ENCODE measurements around the gene GFOD2. TPM values are rescaled to one million over a fixed set of nuclear protein-coding genes. Genes with fewer than 3 reads are reported as not detected.

The GFOD2 gene
- total and polyA plus RNA-seq, 2 of the 13 experiments (the other 11 are each of a cell fraction or from before 2014, with no cell fraction given): 11.1 to 17.2 TPM

DNA sequence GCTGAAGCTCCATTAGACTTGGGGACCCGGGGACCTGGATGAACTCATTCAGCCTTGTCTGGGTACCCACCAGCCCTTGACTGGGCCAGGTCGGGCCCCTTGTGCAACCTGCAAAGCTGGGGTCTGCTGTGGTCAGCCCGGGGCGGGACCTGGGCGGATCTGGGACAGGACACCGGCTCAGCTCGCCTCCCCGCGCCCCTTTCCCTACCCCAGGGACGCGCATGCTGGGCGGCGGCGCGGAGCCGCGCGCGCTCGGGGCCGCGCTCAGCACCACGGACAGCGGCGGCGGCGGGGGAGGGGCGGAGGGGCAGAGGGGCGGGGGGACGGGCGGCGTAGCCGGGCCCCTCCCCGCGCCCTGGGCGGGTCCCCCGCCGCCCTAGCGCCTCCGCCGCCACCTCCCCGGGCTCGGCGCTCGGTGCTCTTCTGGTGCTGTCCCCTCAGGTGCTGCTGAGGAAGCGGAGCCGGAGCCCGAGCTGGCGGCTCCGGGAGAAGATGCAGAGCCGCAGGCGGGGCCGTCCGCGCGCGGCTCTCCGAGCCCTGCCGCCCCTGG, 66.5 kb downstream of the GFOD2 start (continued):
- TF ChIP-seq ZNF460 (CRISPR knock-in tag; IDR thresholded peaks at IDR 0.05; ENCODE audit: borderline replicate concordance): no peak
- TF ChIP-seq ZNF597 (CRISPR knock-in tag; IDR thresholded peaks at IDR 0.05): no peak
- peak; percentile 74 for TF ChIP-seq BORCS8-MEF2B (CRISPR knock-in tag; IDR thresholded peaks at IDR 0.05)
- no peak for TF ChIP-seq HNRNPUL1 (IDR thresholded peaks at IDR 0.05; ENCODE audit: low read depth, low read length)
- TF ChIP-seq FLYWCH1 (CRISPR knock-in tag; IDR thresholded peaks at IDR 0.05): no peak
- TF ChIP-seq ZSCAN9 (CRISPR knock-in tag; IDR thresholded peaks at IDR 0.05; ENCODE audit: borderline replicate concordance): no peak
- TF ChIP-seq TAF15 (IDR thresholded peaks at IDR 0.05; ENCODE audit: low read depth, low read length, poor library complexity, severe bottlenecking): no peak
- TF ChIP-seq RFXAP (CRISPR knock-in tag; IDR thresholded peaks at IDR 0.05; ENCODE audit: borderline replicate concordance): no peak
- TF ChIP-seq, protein P1, sequence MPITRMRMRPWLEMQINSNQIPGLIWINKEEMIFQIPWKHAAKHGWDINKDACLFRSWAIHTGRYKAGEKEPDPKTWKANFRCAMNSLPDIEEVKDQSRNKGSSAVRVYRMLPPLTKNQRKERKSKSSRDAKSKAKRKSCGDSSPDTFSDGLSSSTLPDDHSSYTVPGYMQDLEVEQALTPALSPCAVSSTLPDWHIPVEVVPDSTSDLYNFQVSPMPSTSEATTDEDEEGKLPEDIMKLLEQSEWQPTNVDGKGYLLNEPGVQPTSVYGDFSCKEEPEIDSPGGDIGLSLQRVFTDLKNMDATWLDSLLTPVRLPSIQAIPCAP (CRISPR knock-in tag; IDR thresholded peaks at IDR 0.05; ENCODE audit: low read depth): no peak
- no peak for TF ChIP-seq SCMH1 (CRISPR knock-in tag; IDR thresholded peaks at IDR 0.05; ENCODE audit: borderline replicate concordance)
- TF ChIP-seq E2F5 (CRISPR knock-in tag; conservative IDR thresholded peaks at IDR 0.05): no peak
- no peak for TF ChIP-seq ZNF605 (CRISPR knock-in tag; IDR thresholded peaks at IDR 0.05)
- TF ChIP-seq ZNF3 (CRISPR knock-in tag; IDR thresholded peaks at IDR 0.05): no peak
- TF ChIP-seq PRDM10 (CRISPR knock-in tag; IDR thresholded peaks at IDR 0.05; ENCODE audit: low read depth): no peak
- TF ChIP-seq, protein P2, sequence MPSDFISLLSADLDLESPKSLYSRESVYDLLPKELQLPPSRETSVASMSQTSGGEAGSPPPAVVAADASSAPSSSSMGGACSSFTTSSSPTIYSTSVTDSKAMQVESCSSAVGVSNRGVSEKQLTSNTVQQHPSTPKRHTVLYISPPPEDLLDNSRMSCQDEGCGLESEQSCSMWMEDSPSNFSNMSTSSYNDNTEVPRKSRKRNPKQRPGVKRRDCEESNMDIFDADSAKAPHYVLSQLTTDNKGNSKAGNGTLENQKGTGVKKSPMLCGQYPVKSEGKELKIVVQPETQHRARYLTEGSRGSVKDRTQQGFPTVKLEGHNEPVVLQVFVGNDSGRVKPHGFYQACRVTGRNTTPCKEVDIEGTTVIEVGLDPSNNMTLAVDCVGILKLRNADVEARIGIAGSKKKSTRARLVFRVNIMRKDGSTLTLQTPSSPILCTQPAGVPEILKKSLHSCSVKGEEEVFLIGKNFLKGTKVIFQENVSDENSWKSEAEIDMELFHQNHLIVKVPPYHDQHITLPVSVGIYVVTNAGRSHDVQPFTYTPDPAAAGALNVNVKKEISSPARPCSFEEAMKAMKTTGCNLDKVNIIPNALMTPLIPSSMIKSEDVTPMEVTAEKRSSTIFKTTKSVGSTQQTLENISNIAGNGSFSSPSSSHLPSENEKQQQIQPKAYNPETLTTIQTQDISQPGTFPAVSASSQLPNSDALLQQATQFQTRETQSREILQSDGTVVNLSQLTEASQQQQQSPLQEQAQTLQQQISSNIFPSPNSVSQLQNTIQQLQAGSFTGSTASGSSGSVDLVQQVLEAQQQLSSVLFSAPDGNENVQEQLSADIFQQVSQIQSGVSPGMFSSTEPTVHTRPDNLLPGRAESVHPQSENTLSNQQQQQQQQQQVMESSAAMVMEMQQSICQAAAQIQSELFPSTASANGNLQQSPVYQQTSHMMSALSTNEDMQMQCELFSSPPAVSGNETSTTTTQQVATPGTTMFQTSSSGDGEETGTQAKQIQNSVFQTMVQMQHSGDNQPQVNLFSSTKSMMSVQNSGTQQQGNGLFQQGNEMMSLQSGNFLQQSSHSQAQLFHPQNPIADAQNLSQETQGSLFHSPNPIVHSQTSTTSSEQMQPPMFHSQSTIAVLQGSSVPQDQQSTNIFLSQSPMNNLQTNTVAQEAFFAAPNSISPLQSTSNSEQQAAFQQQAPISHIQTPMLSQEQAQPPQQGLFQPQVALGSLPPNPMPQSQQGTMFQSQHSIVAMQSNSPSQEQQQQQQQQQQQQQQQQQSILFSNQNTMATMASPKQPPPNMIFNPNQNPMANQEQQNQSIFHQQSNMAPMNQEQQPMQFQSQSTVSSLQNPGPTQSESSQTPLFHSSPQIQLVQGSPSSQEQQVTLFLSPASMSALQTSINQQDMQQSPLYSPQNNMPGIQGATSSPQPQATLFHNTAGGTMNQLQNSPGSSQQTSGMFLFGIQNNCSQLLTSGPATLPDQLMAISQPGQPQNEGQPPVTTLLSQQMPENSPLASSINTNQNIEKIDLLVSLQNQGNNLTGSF (CRISPR knock-in tag; IDR thresholded peaks at IDR 0.05): no peak
- TF ChIP-seq ZNF572 (CRISPR knock-in tag; IDR thresholded peaks at IDR 0.05): no peak
- TF ChIP-seq, protein P3, sequence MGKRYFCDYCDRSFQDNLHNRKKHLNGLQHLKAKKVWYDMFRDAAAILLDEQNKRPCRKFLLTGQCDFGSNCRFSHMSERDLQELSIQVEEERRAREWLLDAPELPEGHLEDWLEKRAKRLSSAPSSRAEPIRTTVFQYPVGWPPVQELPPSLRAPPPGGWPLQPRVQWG (CRISPR knock-in tag; IDR thresholded peaks at IDR 0.05; ENCODE audit: borderline replicate concordance, low read depth): no peak
- TF ChIP-seq HMGA1 (CRISPR knock-in tag; conservative IDR thresholded peaks at IDR 0.05): no peak
